IMR-90 (cell line): ENCODE measurements around the gene CRYGA.

Experiments used
- CTCF ChIP-seq: conservative IDR thresholded peaks from 2 replicates; pipeline ENCODE4 v1.5.1; 2012; ENCODE audit warnings: mild to moderate bottlenecking, low read depth, low read length, improper control_type of control experiment
- POLR2A ChIP-seq: IDR thresholded peaks from 2 replicates; pipeline ENCODE4 v1.6.1; 2012; ENCODE audit warnings: mild to moderate bottlenecking, low read depth, low read length

GRCh38 chr2:208118918-208119317, 44.5 kb downstream of the CRYGA start:
- no peak for TF ChIP-seq POLR2A
- TF ChIP-seq CTCF, result no peak
